NCI-H128 (cell line): Measurements from ENCODE around the gene DHX38.
"Not testable (repeated sequence)": the region's sequence is repeated elsewhere in the genome, so short reads cannot be mapped to it uniquely, and the experiment has no call there.

Experiments
- DNase-seq: peaks from one replicate; lab custom pipeline; 2025; ENCODE audit not compliant: unreplicated experiment; lab: John Stamatoyannopoulos, UW

Gene DHX38

GRCh38 chr16:72093448-72094265 is at the start of gene DHX38, which contains the start of gene TXNL4B:
Gene DHX38, plus strand, starts transcription at chr16:72093847. Its CDS starts 2,311 bp downstream, at chr16:72096158.
Gene TXNL4B, minus strand, starts transcription at chr16:72093620. Its CDS starts 2,871 bp downstream, at chr16:72090749.
- peak; percentile 91 for DNase-seq

GRCh38 chr16:72044296-72044695 is 49.4 kb upstream of the DHX38 start:
- no peak for DNase-seq

- no peak for DNase-seq
Observed at GRCh38 chr16:72044825-72045359, 48.8 kb upstream of the DHX38 start.

GRCh38 chr16:72049110-72049509 is 44.5 kb upstream of the DHX38 start:
- no peak for DNase-seq

- no peak for DNase-seq
Observed at GRCh38 chr16:72050769-72051464, 42.7 kb upstream of the DHX38 start.

- no peak for DNase-seq
Observed at GRCh38 chr16:72051818-72052217, 41.8 kb upstream of the DHX38 start.

GRCh38 chr16:72054254-72054847 is 39.3 kb upstream of the DHX38 start, which contains the start of gene HP:
Gene HP, plus strand, starts transcription at chr16:72054505. Its CDS starts 148 bp downstream, at chr16:72054653.
- not testable (repeated sequence) for DNase-seq

- no peak for DNase-seq
Observed at GRCh38 chr16:72055911-72056310, 37.7 kb upstream of the DHX38 start.

- not testable (repeated sequence) for DNase-seq
Observed at GRCh38 chr16:72057313-72057712, 36.3 kb upstream of the DHX38 start.

GRCh38 chr16:72059060-72059459 is 34.6 kb upstream of the DHX38 start:
- not testable (repeated sequence) for DNase-seq

GRCh38 chr16:72060405-72060804 is 33.2 kb upstream of the DHX38 start:
- no peak for DNase-seq

- no peak for DNase-seq
Observed at GRCh38 chr16:72061564-72061963, 32.1 kb upstream of the DHX38 start.

GRCh38 chr16:72064361-72064894 is 29.2 kb upstream of the DHX38 start:
- DNase-seq, result no peak

GRCh38 chr16:72066747-72067146 is 26.9 kb upstream of the DHX38 start:
- DNase-seq, result no peak

GRCh38 chr16:72068930-72069329 is 24.7 kb upstream of the DHX38 start:
- no peak for DNase-seq

GRCh38 chr16:72072514-72073342 is 20.9 kb upstream of the DHX38 start:
- no peak for DNase-seq

- DNase-seq, result no peak
Observed at GRCh38 chr16:72073560-72074230, 20.0 kb upstream of the DHX38 start.

- DNase-seq, result not testable (repeated sequence)
Observed at GRCh38 chr16:72075067-72075466, 18.6 kb upstream of the DHX38 start.

GRCh38 chr16:72076991-72077706 is 16.5 kb upstream of the DHX38 start:
- DNase-seq, result not testable (repeated sequence)
